Mammary epithelial cell (primary cell): ENCODE measurements around the gene FBLIM1.

ENCODE experiments used
- CTCF ChIP-seq, 2 donors: IDR thresholded peaks in 1 of 2; conservative IDR thresholded peaks in 1 of 2; 2 replicates each; pipeline ENCODE4 v1.5.1; 2011 to 2012; ENCODE audit warnings: inconsistent platforms in 2 of 2, low read length in 2 of 2, mild to moderate bottlenecking in 2 of 2, control low read depth in 1 of 2, low read depth in 1 of 2; ENCODE audit not compliant: insufficient read depth in 1 of 2; ENCODE audit errors: extremely low read depth in 1 of 2
- EZH2 ChIP-seq: IDR thresholded peaks from 2 replicates; pipeline ENCODE4 v1.6.1; 2012; ENCODE audit warnings: low read length, inconsistent platforms, borderline replicate concordance

- TF ChIP-seq CTCF (conservative IDR thresholded peaks at IDR 0.05 in 1 of 2, IDR thresholded peaks at IDR 0.05 in 1 of 2; ENCODE audit: extremely low read depth in 1 of 2, insufficient read depth in 1 of 2, low read depth in 1 of 2, low read length in 2 of 2) (no peak), EZH2 (no peak)
Measured at GRCh38 chr1:15833069-15833679, 74.6 kb downstream of the FBLIM1 start.
